GM23248 (cell line): ENCODE measurements around the gene PNLIPRP1. TPM values are rescaled to one million over a fixed set of nuclear protein-coding genes. Genes with fewer than 3 reads are reported as not detected.

ENCODE experiments used
- DNase-seq: peaks from one replicate; pipeline ENCODE4 v3.0.0-alpha.2; 2015
- H2AFZ ChIP-seq: fragments of 200-600 bp; sonication (generic); 2 replicates; pipeline ENCODE4 v1.6.1; 2016; ENCODE audit warnings: antibody characterized with exemption
- H3F3A ChIP-seq: fragments of 200-600 bp; sonication (generic); 2 replicates; pipeline ENCODE4 v1.6.1; 2016; ENCODE audit warnings: mild to moderate bottlenecking, antibody characterized with exemption, mixed run types; ENCODE audit not compliant: insufficient read depth
- H3K27ac ChIP-seq: fragments of 200-600 bp; sonication (generic); 2 replicates; pipeline ENCODE4 v1.5.1; 2016; ENCODE audit warnings: mild to moderate bottlenecking
- H3K27me3 ChIP-seq: fragments of 200-600 bp; sonication (generic); replicated peaks from 2 replicates; pipeline ENCODE4 v1.6.1; 2016; ENCODE audit warnings: mild to moderate bottlenecking; ENCODE audit not compliant: insufficient read depth
- H3K36me3 ChIP-seq: fragments of 200-600 bp; sonication (generic); 2 replicates; pipeline ENCODE4 v1.6.1; 2016; ENCODE audit warnings: low read depth, mild to moderate bottlenecking
- H3K4me1 ChIP-seq: fragments of 200-600 bp; sonication (generic); 2 replicates; pipeline ENCODE4 v1.6.1; 2016; ENCODE audit warnings: mild to moderate bottlenecking; ENCODE audit not compliant: insufficient read depth
- H3K4me2 ChIP-seq: fragments of 200-600 bp; sonication (generic); one replicate; pipeline ENCODE4 v1.6.1; 2016; ENCODE audit warnings: mild to moderate bottlenecking; ENCODE audit not compliant: unreplicated experiment
- H3K4me3 ChIP-seq: fragments of 200-600 bp; sonication (generic); 2 replicates; pipeline ENCODE4 v1.5.1; 2016; ENCODE audit warnings: mild to moderate bottlenecking
- H3K79me2 ChIP-seq: fragments of 200-600 bp; sonication (generic); 2 replicates; pipeline ENCODE4 v1.6.1; 2016; ENCODE audit warnings: mild to moderate bottlenecking; ENCODE audit not compliant: insufficient read depth
- H3K9ac ChIP-seq: fragments of 200-600 bp; sonication (generic); 2 replicates; pipeline ENCODE4 v1.6.1; 2016; ENCODE audit warnings: mild to moderate bottlenecking
- H3K9me2 ChIP-seq: fragments of 200-600 bp; sonication (generic); 2 replicates; pipeline ENCODE4 v1.6.1; 2016; ENCODE audit warnings: mixed run types, mild to moderate bottlenecking, moderate library complexity; ENCODE audit not compliant: insufficient read depth
- H3K9me3 ChIP-seq: fragments of 200-600 bp; sonication (generic); one replicate; pipeline ENCODE4 v1.6.1; 2017; ENCODE audit warnings: low read depth
- H4K20me1 ChIP-seq: fragments of 200-600 bp; sonication (generic); 2 replicates; pipeline ENCODE4 v1.6.0; 2016; ENCODE audit not compliant: insufficient read depth
- EZH2 ChIP-seq: fragments of 200-600 bp; sonication (generic); IDR thresholded peaks from 2 replicates; pipeline ENCODE4 v1.6.1; 2018; ENCODE audit warnings: antibody characterized with exemption, mild to moderate bottlenecking; ENCODE audit not compliant: insufficient read depth, poor library complexity, severe bottlenecking
- EZH2phosphoT487 ChIP-seq: fragments of 200-600 bp; sonication (generic); IDR thresholded peaks from 2 replicates; pipeline ENCODE4 v1.6.1; 2018; ENCODE audit warnings: antibody characterized with exemption, moderate library complexity, mild to moderate bottlenecking, low read depth; ENCODE audit not compliant: insufficient read depth
- WGBS, 2 experiments: methylation state at CpG; one replicate each; pipeline ENCODE4 v1.1.6; 2015 to 2017; ENCODE audit warnings: low lambda C conversion rate in 2 of 2, low coverage in 1 of 2; ENCODE audit errors: missing lambda C conversion rate in 2 of 2; 5-methylcytosine and 5-hydroxymethylcytosine counted together
- in situ Hi-C: fragments of 300-500 bp; cut with MboI; formaldehyde crosslinking; loops from 2 replicates; pipeline ENCODE4 v1.15.0; 2020
- polyA plus RNA-seq: library from polyadenylated mRNA; unstranded; fragments of >200 nt; fragmentation: Nextera tagmentation; extraction: Ambion mirVana; gene quantifications from 2 replicates; pipeline ENCODE4 v1.2.1, GENCODE V29; 2016
- total RNA-seq: library from RNA; depleted of rRNA; stranded (reverse); fragments of >200 nt; shearing (Covaris generic); gene quantifications from 2 replicates; pipeline ENCODE4 v1.2.3, GENCODE V29; 2014

Gene PNLIPRP1
- total and polyA plus RNA-seq, 2 experiments from 2014 or later, result not detected

DNA sequence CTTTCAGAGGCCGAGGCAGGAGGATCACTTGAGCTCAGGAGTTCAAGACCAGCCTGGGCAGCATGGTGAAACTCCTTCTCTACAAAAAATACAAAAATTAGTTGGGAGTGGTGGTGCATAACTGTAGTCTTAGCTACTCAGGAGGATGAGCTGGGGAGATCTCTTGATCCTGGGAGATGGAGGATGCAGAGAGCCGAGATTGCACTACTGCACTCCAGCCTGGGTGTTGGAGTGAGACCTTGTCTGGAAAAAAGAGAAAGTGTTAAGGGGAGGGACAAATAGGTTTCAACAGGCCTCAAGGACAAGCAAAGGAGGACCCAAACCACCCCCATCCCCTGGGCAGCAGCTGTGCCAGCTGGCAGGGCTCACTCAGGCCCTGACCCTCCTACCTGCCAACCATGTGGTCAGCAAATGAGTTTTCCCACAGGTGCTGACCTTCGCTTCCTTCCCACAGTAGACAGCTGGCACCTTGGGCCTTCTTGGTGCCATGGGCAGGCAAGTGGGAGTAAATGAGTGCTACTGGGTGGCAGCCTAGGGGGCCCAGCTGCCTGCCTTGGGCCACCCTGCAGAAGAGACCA, 24.5 kb downstream of the PNLIPRP1 start:
- Histone ChIP-seq H3K27me3 (peaks cover 5% of the 10 kb centered on the region; the same call in 1 of the 2 replicates), H3K9me2 (no peaks in the 10 kb centered on the region), H3K36me3 (no peaks in the 10 kb centered on the region), H3K27ac (no peak overlapping the region), H3K9me3 (no peaks in the 10 kb centered on the region), H3F3A (no peaks in the 10 kb centered on the region), H4K20me1 (no peaks in the 10 kb centered on the region), H3K4me1 (no peaks in the 10 kb centered on the region), H3K4me2 (no peak overlapping the region), H3K4me3 (no peak overlapping the region), H3K9ac (no peak overlapping the region), H2AFZ (no peak overlapping the region), H3K79me2 (no peaks in the 10 kb centered on the region)
- 31 to 33% methylated on average over 3 of the region's 3 CpGs for WGBS, 2 experiments
- no peak for DNase-seq
- no peak for TF ChIP-seq EZH2
- TF ChIP-seq EZH2phosphoT487, result no peak
- in situ Hi-C loops, result no loop called here

GRCh38 chr10:116620423-116621400, 30.0 kb downstream of the PNLIPRP1 start, which contains the start of gene PNLIPRP2:
Gene PNLIPRP2, plus strand, starts transcription at chr10:116620953.
- Histone ChIP-seq H3K79me2 (no peaks in the 10 kb centered on the region), H4K20me1 (no peaks in the 10 kb centered on the region), H3K9ac (no peak within 1 kb of the TSS), H3K27me3 (peaks cover 8% of the 10 kb centered on the region; the same call in 1 of the 2 replicates), H3K4me3 (no peak within 1 kb of the TSS), H3K9me3 (no peaks in the 10 kb centered on the region), H2AFZ (no peak within 1 kb of the TSS), H3K9me2 (no peaks in the 10 kb centered on the region), H3K36me3 (no peaks in the 10 kb centered on the region), H3K4me2 (no peak within 1 kb of the TSS), H3F3A (no peaks in the 10 kb centered on the region), H3K27ac (no peak within 1 kb of the TSS), H3K4me1 (no peaks in the 10 kb centered on the region)
- WGBS, 2 experiments, result 55 to 56% methylated on average over 17 to 19 of the region's 20 CpGs
- TF ChIP-seq EZH2 (no peak), EZH2phosphoT487 (no peak)
- no peak for DNase-seq
- in situ Hi-C loops, result no loop called here

DNA sequence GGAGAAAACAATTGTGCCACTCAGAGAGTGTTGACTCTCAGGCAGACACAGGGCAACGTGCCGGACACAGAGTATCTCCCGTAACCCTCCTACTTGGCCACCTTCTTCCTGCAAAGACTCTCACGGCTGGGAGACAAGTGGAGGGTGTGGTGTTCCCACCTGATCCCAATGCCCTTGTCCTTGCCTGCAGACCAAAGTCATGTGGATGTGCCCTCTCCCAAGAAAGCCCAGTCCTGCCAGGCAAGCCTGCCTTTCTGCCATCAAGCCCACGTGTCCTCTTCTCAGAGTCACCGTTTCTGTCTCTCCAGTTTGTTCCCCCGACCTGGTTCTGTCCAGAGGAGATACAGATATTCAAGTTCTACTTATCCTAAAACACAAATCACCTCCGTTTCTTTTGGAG, 30.7 kb downstream of the PNLIPRP1 start:
- no peak overlapping the region for H3K4me2 ChIP-seq
- no peak overlapping the region for H3K4me3 ChIP-seq
- H4K20me1 ChIP-seq, result no peaks in the 10 kb centered on the region
- in situ Hi-C loops, result no loop called here
- H3K9ac ChIP-seq, result no peak overlapping the region
- H3K9me3 ChIP-seq, result no peaks in the 10 kb centered on the region
- TF ChIP-seq EZH2 (no peak), EZH2phosphoT487 (no peak)
- no peaks in the 10 kb centered on the region for H3K79me2 ChIP-seq
- H3F3A ChIP-seq, result no peaks in the 10 kb centered on the region
- no peak for DNase-seq
- H3K27ac ChIP-seq, result no peak overlapping the region
- no peak overlapping the region for H2AFZ ChIP-seq
- H3K27me3 ChIP-seq, result peaks cover 5% of the 10 kb centered on the region; the same call in 1 of the 2 replicates
- 30 to 37% methylated on average over 7 to 8 of the region's 8 CpGs for WGBS, 2 experiments
- H3K36me3 ChIP-seq, result no peaks in the 10 kb centered on the region
- H3K9me2 ChIP-seq, result no peaks in the 10 kb centered on the region
- no peaks in the 10 kb centered on the region for H3K4me1 ChIP-seq

DNA sequence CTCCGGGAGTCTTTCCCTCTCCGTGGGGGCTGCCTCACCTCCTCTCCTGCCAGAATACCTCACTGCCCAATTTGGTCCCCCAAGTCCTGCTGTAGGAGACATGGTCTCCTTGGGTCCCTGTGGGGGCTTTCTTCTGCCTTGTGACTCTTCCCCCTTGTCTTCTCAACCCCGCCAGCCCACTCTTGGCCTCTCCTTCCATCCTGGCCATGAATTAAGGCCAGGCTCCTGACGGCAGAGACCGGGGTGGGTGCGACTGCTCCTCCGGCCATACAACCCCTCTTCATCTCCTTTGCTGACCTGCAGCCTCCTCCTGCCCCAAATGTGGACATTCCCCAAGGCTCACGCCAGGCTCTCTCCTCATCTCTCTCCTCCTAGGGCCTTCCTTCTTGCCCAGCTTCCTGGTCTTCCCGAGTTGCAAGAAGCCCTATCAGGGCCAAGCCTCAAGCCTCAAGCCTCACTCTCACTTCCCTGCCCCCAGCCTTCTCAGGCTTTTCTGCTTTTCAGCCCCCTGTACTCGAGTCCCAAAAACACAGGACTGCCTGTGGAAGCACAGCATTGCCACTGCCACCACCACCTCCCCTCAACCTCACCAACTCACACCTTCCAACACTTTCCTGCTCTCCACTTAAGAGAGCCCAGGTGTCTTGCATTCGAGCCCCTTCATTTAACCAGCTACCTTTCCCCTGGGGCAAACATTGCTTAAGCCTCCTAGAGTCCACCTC, 31.3 kb downstream of the PNLIPRP1 start:
- H2AFZ ChIP-seq, result no peak overlapping the region
- in situ Hi-C loops, result no loop called here
- H3K27ac ChIP-seq, result no peak overlapping the region
- WGBS, 2 experiments, result 37 to 42% methylated on average over 10 to 11 of the region's 11 CpGs
- H3F3A ChIP-seq, result no peaks in the 10 kb centered on the region
- no peaks in the 10 kb centered on the region for H3K9me3 ChIP-seq
- H3K9me2 ChIP-seq, result no peaks in the 10 kb centered on the region
- no peak overlapping the region for H3K9ac ChIP-seq
- no peaks in the 10 kb centered on the region for H3K4me1 ChIP-seq
- no peaks in the 10 kb centered on the region for H3K79me2 ChIP-seq
- H3K4me2 ChIP-seq, result no peak overlapping the region
- H4K20me1 ChIP-seq, result no peaks in the 10 kb centered on the region
- TF ChIP-seq EZH2 (no peak), EZH2phosphoT487 (no peak)
- peaks cover 11% of the 10 kb centered on the region; the same call in 1 of the 2 replicates for H3K27me3 ChIP-seq
- no peak for DNase-seq
- no peak overlapping the region for H3K4me3 ChIP-seq
- H3K36me3 ChIP-seq, result no peaks in the 10 kb centered on the region
